Measurements from ENCODE around the gene MATN1. TPM values are rescaled to one million over a fixed set of nuclear protein-coding genes. Genes with fewer than 3 reads are reported as not detected.
A peak's percentile ranks its signal among the peaks of the same experiment; 100 is the strongest.

Gene MATN1
- polyA plus RNA-seq, 3 donors, result 0.07 TPM; not detected in 2

DNA sequence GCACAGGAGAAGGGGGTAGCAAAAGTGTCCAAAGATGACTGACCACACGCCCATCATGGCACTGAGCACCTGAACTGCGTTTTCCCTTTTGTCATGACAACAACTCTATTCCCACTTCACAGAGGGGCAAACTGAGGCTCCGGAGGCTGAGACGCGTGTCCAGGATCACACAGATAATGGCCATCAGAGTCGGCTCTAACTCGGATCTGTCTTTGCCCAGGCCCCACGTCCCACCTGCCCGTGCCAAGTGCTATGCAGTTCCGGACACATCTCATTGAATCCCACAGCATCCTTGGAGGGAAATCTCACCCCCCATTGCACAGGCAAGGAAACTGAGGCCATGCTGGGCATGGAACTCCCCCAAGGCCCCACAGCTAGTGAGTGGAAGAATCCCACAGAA, 62.1 kb downstream of the MATN1 start:
- no peak for DNase-seq
- no peak overlapping the region for H3K9ac ChIP-seq (ENCODE audit: insufficient read depth, low read length, poor library complexity, severe bottlenecking)
- Mint-ChIP-seq H3K4me1 (no peaks in the 10 kb centered on the region), H3K4me3 (no peak overlapping the region), H3K27ac (peak overlapping the region in 1 of 7 donors; percentile 31), H3K36me3 (no peaks in the 10 kb centered on the region), H3K9me3 (no peaks in the 10 kb centered on the region), H3K27me3 (ENCODE audit: low read depth in 3 of 3) (peaks cover 5 to 11% (median 11%) of the 10 kb centered on the region in 3 donors)
- H3K9me3 ChIP-seq (replicated peaks in 1 of 2; ENCODE audit: control insufficient read depth in 1 of 2, insufficient read depth in 1 of 2, low read length in 2 of 2), result no peaks in the 10 kb centered on the region
- no peaks in the 10 kb centered on the region for H4K20me1 ChIP-seq (ENCODE audit: insufficient read depth, low read length)
- no peaks in the 10 kb centered on the region for H3K27me3 ChIP-seq (ENCODE audit: control insufficient read depth in 2 of 2, insufficient read depth in 2 of 2, low read length in 2 of 2)
- 88% methylated on average over 10 of the region's 10 CpGs for WGBS (ENCODE audit: insufficient coverage)
- H2AFZ ChIP-seq (ENCODE audit: insufficient read depth, low read depth, low read length, poor library complexity, severe bottlenecking), result no peak overlapping the region
- TF ChIP-seq, protein P1, sequence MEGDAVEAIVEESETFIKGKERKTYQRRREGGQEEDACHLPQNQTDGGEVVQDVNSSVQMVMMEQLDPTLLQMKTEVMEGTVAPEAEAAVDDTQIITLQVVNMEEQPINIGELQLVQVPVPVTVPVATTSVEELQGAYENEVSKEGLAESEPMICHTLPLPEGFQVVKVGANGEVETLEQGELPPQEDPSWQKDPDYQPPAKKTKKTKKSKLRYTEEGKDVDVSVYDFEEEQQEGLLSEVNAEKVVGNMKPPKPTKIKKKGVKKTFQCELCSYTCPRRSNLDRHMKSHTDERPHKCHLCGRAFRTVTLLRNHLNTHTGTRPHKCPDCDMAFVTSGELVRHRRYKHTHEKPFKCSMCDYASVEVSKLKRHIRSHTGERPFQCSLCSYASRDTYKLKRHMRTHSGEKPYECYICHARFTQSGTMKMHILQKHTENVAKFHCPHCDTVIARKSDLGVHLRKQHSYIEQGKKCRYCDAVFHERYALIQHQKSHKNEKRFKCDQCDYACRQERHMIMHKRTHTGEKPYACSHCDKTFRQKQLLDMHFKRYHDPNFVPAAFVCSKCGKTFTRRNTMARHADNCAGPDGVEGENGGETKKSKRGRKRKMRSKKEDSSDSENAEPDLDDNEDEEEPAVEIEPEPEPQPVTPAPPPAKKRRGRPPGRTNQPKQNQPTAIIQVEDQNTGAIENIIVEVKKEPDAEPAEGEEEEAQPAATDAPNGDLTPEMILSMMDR (IDR thresholded peaks at IDR 0.05), result no peak
- H3K79me2 ChIP-seq (ENCODE audit: insufficient read depth, low read length), result no peaks in the 10 kb centered on the region
- H3K4me2 ChIP-seq (replicated peaks; ENCODE audit: extremely low read depth, low read length, poor library complexity, severe bottlenecking), result no peak overlapping the region
- no peaks in the 10 kb centered on the region for H3K4me1 ChIP-seq (ENCODE audit: control insufficient read depth in 1 of 2, insufficient read depth in 2 of 2, low read length in 2 of 2)
- no peak overlapping the region for H3K27ac ChIP-seq (ENCODE audit: low read depth in 1 of 2, low read length in 2 of 2)
- no peak overlapping the region for H3K4me3 ChIP-seq (replicated peaks in 1 of 3; ENCODE audit: low read depth in 2 of 3, low read length in 3 of 3)
- intact Hi-C loops (cut with micrococcal nuclease), result no loop called here
- H3K36me3 ChIP-seq (replicated peaks in 1 of 2; ENCODE audit: control insufficient read depth in 1 of 2, insufficient read depth in 2 of 2, low read length in 2 of 2), result no peaks in the 10 kb centered on the region

Small RNA genes lying within 50 kb of the gene (small RNA-seq; reads per million reads assigned to genes)
- not detected for gene MIR4420 (ENCODE audit: insufficient read length, low read depth)

Other genes starting within 250 kb of the MATN1 start
- 1,000 to 10,000 TPM; 1,019 to 1,669 (median 1,153) TPM for gene LAPTM5, start 34.2 kb upstream of the MATN1 start, polyA plus RNA-seq
- 1 to 10 TPM in 1 of 3 donors, under 1 TPM in 2; 0.05 to 1.2 (median 0.12) TPM for gene SDC3, start 185.2 kb upstream of the MATN1 start, polyA plus RNA-seq

Data from CD14-positive monocyte (primary cell).